ENCODE results near the gene BIRC5.

Gene BIRC5

DNA sequence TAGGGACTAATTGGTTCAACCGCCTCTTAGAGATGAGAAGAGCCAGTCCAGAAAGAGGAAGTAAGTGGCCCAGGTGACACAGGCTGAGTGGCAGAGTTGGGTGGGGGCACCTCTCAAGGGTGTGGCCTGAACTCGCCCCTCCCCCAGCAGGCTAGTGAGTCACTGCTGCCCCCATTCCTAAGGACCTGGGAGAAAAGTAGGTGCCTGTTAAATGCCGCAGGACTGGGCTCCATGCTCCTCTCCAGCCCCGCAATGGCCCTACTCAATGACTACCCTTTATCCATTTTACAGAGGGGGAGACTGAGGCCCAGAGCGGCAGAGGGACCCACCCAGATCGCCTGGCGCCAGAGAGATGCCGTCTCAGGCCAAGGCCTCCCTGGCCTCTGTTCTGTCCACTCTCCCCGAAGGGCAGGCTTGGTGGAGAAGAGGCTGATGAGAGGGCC, 25.5 kb downstream of the BIRC5 start:
- Histone ChIP-seq H3K27me3 (ENCODE audit: control insufficient read depth in 5 of 5, insufficient read depth in 4 of 5, low read length in 5 of 5) (peaks cover 0 to 4% (median 2%) of the 10 kb centered on the region in 5 donors), H3K27ac (ENCODE audit: low read depth, low read length) (no peak overlapping the region), H3K4me1 (ENCODE audit: control insufficient read depth in 5 of 5, insufficient read depth in 5 of 5, low read length in 5 of 5) (peaks cover 0 to 7% (median 0%) of the 10 kb centered on the region in 5 donors), H3K36me3 (ENCODE audit: control insufficient read depth in 5 of 5, insufficient read depth in 5 of 5, low read length in 5 of 5) (no peaks in the 10 kb centered on the region), H3K9ac (ENCODE audit: low read length in 5 of 5) (no peak overlapping the region), H3K4me3 (ENCODE audit: low read depth in 1 of 5, low read length in 5 of 5) (no peak overlapping the region), H3K9me3 (ENCODE audit: control insufficient read depth in 5 of 5, low read length in 5 of 5) (no peaks in the 10 kb centered on the region)

DNA sequence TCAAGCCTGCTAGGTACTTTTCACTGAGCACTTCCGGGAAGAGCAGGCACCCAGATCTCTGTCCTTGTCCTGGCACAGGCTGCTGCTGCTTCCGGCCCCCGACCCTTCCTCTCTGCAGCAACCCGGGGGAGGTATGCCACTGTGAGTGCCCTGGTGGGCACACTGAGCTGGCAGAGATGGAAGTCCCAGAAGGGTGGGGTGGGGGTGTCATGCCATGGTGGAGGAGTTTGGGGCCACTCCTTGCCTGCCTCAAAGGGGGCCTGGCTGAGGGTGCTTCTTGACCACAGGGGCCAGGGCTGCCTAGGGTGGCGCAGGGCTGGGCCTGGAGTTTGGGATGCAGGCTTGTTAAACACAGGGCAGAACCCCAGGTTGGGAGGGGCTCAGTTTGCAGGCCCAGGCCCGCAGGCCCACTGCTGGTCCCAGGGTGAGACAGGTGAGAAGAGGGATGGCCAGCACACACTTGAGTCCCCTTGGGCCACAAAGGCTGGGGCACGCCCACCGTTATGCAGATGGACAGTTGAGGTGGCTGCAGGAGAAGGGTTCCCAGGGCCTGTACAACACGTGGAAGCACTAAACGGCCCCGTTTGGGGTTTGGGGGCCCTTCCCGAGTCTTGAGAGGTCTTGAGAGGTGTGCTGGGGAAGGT, 26.1 kb downstream of the BIRC5 start:
- H3K4me3 ChIP-seq (ENCODE audit: low read depth in 1 of 5, low read length in 5 of 5) = no peak overlapping the region
- peaks cover 0 to 2% (median 0%) of the 10 kb centered on the region in 5 donors for H3K4me1 ChIP-seq (ENCODE audit: control insufficient read depth in 5 of 5, insufficient read depth in 5 of 5, low read length in 5 of 5)
- no peaks in the 10 kb centered on the region for H3K36me3 ChIP-seq (ENCODE audit: control insufficient read depth in 5 of 5, insufficient read depth in 5 of 5, low read length in 5 of 5)
- no peak overlapping the region for H3K9ac ChIP-seq (ENCODE audit: low read length in 5 of 5)
- H3K27me3 ChIP-seq (ENCODE audit: control insufficient read depth in 5 of 5, insufficient read depth in 4 of 5, low read length in 5 of 5) = peaks cover 0 to 4% (median 2%) of the 10 kb centered on the region in 5 donors
- no peak overlapping the region for H3K27ac ChIP-seq (ENCODE audit: low read depth, low read length)
- no peaks in the 10 kb centered on the region for H3K9me3 ChIP-seq (ENCODE audit: control insufficient read depth in 5 of 5, low read length in 5 of 5)

DNA sequence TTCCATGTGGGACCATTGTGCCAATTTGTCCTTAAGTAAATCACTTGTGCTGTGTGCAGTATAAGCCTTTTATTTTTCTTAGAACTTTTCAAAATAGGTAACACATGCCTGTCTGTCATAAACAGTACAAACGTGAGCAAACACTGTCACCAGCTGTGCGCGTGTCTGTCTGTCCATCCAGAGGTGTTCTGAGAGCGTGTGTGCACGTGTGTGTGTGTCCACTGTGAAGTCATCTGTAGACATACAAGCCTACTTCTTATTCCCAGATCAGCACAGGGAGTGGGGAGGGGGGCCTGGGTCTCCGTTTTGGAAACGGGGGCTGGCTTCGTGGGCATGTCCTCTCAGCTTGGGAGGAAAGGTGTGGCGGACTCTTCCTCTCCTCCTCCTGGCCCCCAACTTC, 26.8 kb downstream of the BIRC5 start:
- Histone ChIP-seq H3K9me3 (ENCODE audit: control insufficient read depth in 5 of 5, low read length in 5 of 5) (no peaks in the 10 kb centered on the region), H3K36me3 (ENCODE audit: control insufficient read depth in 5 of 5, insufficient read depth in 5 of 5, low read length in 5 of 5) (no peaks in the 10 kb centered on the region), H3K9ac (ENCODE audit: low read length in 5 of 5) (no peak overlapping the region), H3K4me3 (ENCODE audit: low read depth in 1 of 5, low read length in 5 of 5) (no peak overlapping the region), H3K4me1 (ENCODE audit: control insufficient read depth in 5 of 5, insufficient read depth in 5 of 5, low read length in 5 of 5) (no peaks in the 10 kb centered on the region), H3K27ac (ENCODE audit: low read depth, low read length) (no peak overlapping the region), H3K27me3 (ENCODE audit: control insufficient read depth in 5 of 5, insufficient read depth in 4 of 5, low read length in 5 of 5) (peaks cover 0 to 4% (median 2%) of the 10 kb centered on the region in 5 donors)

DNA sequence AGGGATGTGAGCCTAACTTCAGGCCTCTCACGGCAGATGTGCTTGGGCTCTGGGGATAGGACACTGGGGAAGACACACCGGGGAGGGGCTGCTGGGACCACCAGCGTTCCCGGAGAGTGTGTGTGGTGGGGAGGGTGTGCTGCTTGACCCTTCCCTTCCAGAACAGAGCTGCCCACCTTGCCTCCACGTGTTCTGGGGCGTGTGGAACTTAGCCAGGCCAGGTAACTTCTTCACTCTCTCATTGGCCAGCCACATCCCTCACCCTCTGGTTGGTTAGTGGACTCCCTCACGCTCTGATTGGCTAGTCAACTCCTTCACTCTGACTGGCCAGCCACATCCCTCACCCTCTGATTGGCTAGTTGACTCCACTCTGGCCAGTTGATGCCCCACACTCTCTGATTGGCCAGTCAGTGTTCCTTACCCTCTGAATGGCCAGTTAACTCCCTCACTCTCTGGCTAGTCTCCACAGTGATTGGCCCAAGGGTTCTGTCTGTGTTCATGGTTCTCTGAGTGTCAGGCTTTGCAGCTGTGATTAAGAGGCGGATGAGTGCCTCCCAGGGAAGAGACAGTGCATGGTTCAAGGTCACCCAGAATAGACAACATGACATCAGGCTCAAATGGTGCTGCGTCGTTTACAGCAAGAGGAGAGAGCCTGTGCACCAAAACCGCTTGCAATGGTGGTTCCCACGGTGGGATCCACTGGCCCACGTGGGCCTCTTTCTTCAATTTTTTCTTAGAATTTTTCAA, 27.4 kb downstream of the BIRC5 start:
- Histone ChIP-seq H3K9me3 (ENCODE audit: control insufficient read depth in 5 of 5, low read length in 5 of 5) (no peaks in the 10 kb centered on the region), H3K36me3 (ENCODE audit: control insufficient read depth in 5 of 5, insufficient read depth in 5 of 5, low read length in 5 of 5) (no peaks in the 10 kb centered on the region), H3K9ac (ENCODE audit: low read length in 5 of 5) (no peak overlapping the region), H3K27ac (ENCODE audit: low read depth, low read length) (no peak overlapping the region), H3K27me3 (ENCODE audit: control insufficient read depth in 5 of 5, insufficient read depth in 4 of 5, low read length in 5 of 5) (peaks cover 0 to 4% (median 2%) of the 10 kb centered on the region in 5 donors), H3K4me1 (ENCODE audit: control insufficient read depth in 5 of 5, insufficient read depth in 5 of 5, low read length in 5 of 5) (no peaks in the 10 kb centered on the region), H3K4me3 (ENCODE audit: low read depth in 1 of 5, low read length in 5 of 5) (no peak overlapping the region)

DNA sequence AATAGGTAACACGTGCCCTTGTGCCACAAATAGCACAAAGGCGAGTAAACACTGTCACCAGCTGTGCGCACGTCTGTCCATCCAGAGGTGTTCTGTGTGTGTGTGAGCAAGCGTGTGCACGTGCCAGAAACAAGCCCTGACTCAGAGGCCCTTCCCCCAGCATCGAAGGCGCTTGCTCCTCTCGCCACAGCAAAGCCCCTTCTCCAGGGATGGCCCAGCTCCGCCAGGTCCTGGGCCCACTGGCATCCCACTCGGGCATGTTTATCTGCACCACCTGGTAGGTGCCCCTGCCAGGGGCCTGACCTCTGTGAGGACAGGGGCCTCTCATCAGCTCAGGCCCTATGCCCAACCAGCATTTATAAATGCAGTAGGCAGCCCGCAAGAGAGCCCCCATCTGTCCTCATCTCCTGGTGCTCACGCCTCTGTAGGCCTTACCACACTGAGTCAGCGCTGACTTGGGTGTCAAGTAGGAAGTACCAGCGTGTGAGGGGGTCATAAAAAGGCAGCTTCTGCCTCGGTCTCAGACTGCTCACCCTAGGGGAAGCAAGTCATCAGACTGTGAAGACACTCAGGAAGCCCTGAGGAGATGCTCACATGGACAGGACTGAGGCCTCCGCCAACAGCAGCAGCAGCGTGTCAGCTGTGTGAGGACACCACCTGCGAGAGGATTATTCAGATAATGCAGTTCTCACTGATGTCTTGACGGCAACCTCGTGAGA, 28.1 kb downstream of the BIRC5 start:
- H3K4me3 ChIP-seq (ENCODE audit: low read depth in 1 of 5, low read length in 5 of 5) = no peak overlapping the region
- H3K4me1 ChIP-seq (ENCODE audit: control insufficient read depth in 5 of 5, insufficient read depth in 5 of 5, low read length in 5 of 5) = peaks cover 0 to under 1% (median 0%) of the 10 kb centered on the region in 5 donors
- H3K9me3 ChIP-seq (ENCODE audit: control insufficient read depth in 5 of 5, low read length in 5 of 5) = no peaks in the 10 kb centered on the region
- H3K27ac ChIP-seq (ENCODE audit: low read depth, low read length) = no peak overlapping the region
- H3K27me3 ChIP-seq (ENCODE audit: control insufficient read depth in 5 of 5, insufficient read depth in 4 of 5, low read length in 5 of 5) = peaks cover 0 to 4% (median 2%) of the 10 kb centered on the region in 5 donors
- H3K9ac ChIP-seq (ENCODE audit: low read length in 5 of 5) = no peak overlapping the region
- no peaks in the 10 kb centered on the region for H3K36me3 ChIP-seq (ENCODE audit: control insufficient read depth in 5 of 5, insufficient read depth in 5 of 5, low read length in 5 of 5)

DNA sequence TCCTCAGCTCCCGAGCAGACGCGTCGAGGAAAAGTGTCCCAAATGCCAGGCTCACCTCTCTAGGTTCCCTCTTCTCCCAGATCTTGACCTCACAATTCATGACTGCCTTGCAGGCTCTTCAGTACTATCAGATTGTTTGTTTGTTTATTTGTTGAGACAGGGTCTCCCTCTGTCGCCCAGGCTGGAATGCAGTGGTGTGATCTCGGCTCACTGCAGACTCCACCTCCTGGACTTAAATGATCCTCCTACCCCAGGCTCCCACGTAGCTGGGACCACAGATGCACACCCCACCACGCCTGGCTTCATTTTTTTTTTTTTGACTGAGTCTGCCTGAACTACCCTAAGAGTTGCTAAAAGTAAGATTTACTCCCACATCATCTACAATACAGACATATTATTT, 33.3 kb downstream of the BIRC5 start:
- Histone ChIP-seq H3K27ac (ENCODE audit: low read depth, low read length) (no peak overlapping the region), H3K27me3 (ENCODE audit: control insufficient read depth in 5 of 5, insufficient read depth in 4 of 5, low read length in 5 of 5) (peaks cover 0 to 9% (median 2%) of the 10 kb centered on the region in 5 donors), H3K4me3 (ENCODE audit: low read depth in 1 of 5, low read length in 5 of 5) (no peak overlapping the region), H3K4me1 (ENCODE audit: control insufficient read depth in 5 of 5, insufficient read depth in 5 of 5, low read length in 5 of 5) (peaks cover 0 to 39% (median 18%) of the 10 kb centered on the region in 5 donors), H3K9ac (ENCODE audit: low read length in 5 of 5) (no peak overlapping the region), H3K9me3 (ENCODE audit: control insufficient read depth in 5 of 5, low read length in 5 of 5) (no peaks in the 10 kb centered on the region), H3K36me3 (ENCODE audit: control insufficient read depth in 5 of 5, insufficient read depth in 5 of 5, low read length in 5 of 5) (no peaks in the 10 kb centered on the region)

DNA sequence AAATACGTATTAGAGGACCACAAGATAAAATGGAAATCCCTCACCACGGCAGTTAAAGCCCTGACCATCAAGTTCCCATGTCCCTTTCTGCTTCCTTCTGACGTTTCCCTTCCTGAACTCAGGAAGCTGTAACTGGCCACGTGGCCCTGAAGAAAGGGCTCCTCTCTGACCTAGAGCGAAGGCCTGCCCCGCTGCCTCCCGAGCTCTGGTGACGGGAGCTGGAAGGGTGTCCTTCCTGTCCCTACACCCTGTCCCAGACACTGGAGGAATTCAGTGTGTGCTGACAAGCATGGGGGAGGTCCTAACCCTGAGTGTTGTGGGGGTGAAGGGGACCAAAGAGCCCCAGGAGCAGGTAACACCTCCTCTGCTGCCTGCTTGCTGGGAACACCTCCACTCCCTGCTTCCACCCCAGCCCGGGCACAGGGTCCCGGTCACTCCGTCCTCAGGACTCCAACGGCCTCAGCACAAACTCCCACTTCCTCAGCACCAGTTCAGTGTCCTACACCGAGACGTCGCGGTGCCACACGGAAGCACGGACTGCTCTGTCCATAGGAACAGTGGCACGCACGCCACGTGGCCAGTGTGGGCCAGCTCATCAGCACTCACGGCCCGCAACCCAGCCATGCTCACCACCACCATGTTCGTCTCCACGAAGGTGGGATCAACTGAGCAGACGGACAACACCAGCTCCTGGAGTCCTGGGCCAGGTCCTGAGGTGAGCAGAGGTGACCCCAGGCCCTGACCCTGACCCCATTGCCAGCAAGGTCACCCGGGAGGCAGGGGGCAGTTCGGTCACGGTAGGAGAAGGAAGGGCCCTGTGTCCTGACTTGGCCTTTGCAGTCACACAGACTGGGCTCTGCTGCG, 34.2 kb downstream of the BIRC5 start:
- Histone ChIP-seq H3K36me3 (ENCODE audit: control insufficient read depth in 5 of 5, insufficient read depth in 5 of 5, low read length in 5 of 5) (no peaks in the 10 kb centered on the region), H3K9ac (ENCODE audit: low read length in 5 of 5) (peak overlapping the region in 2 of 5 donors; percentile 7 to 72), H3K4me3 (ENCODE audit: low read depth in 1 of 5, low read length in 5 of 5) (peak overlapping the region in 2 of 5 donors; percentile 30 to 49), H3K9me3 (ENCODE audit: control insufficient read depth in 5 of 5, low read length in 5 of 5) (no peaks in the 10 kb centered on the region), H3K4me1 (ENCODE audit: control insufficient read depth in 5 of 5, insufficient read depth in 5 of 5, low read length in 5 of 5) (peaks cover 0 to 40% (median 23%) of the 10 kb centered on the region in 5 donors), H3K27ac (ENCODE audit: low read depth, low read length) (peak overlapping the region; percentile 33), H3K27me3 (ENCODE audit: control insufficient read depth in 5 of 5, insufficient read depth in 4 of 5, low read length in 5 of 5) (peaks cover 0 to 9% (median 2%) of the 10 kb centered on the region in 5 donors)

DNA sequence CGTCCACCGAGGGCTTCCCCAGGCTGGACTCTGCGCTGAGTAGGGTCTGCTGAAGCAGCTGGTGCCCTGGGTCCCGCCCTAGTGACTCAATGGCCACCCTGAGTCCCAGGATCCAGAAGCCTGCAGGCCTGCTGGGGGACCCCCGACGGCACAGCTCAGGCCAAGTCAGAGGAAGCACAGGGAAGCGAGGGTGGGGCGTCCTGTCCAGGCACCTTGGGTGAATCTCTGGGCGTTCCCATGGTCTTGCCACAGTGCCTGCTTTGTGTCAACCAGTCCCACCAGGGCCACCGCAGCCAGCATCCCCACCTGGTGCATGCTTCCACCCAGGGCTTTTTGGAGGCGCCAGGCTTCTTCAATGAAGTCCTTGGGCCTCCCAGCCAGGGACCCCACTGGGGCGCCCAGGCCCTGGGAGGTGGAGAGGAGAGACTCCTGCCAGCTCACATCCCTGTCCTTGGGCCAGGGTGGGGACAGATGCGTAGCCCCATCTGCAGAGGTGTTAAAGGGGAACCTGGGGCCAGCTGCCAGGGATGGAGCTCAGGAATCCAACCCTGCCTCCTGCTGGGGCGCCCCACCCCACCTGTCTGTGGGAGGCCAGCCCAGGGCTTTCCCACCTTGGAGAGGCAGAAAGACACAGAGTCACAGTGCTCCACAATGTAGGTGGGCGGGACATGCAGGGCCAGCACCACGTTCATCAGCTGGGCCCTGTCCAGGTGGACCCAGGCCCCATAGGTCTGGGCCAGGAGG, 35.2 kb downstream of the BIRC5 start:
- Histone ChIP-seq H3K27me3 (ENCODE audit: control insufficient read depth in 5 of 5, insufficient read depth in 4 of 5, low read length in 5 of 5) (peaks cover 0 to 9% (median 2%) of the 10 kb centered on the region in 5 donors), H3K9ac (ENCODE audit: low read length in 5 of 5) (peak overlapping the region in 2 of 5 donors; percentile 7 to 72), H3K4me3 (ENCODE audit: low read depth in 1 of 5, low read length in 5 of 5) (peak overlapping the region in 2 of 5 donors; percentile 30 to 49), H3K36me3 (ENCODE audit: control insufficient read depth in 5 of 5, insufficient read depth in 5 of 5, low read length in 5 of 5) (no peaks in the 10 kb centered on the region), H3K4me1 (ENCODE audit: control insufficient read depth in 5 of 5, insufficient read depth in 5 of 5, low read length in 5 of 5) (peaks cover 0 to 46% (median 30%) of the 10 kb centered on the region in 5 donors), H3K9me3 (ENCODE audit: control insufficient read depth in 5 of 5, low read length in 5 of 5) (no peaks in the 10 kb centered on the region), H3K27ac (ENCODE audit: low read depth, low read length) (peak overlapping the region; percentile 33)
